GM21737 (cell line): Measurements from ENCODE around the gene PTEN.

Experiments used
- ATAC-seq: cut with Tn5 transposase; IDR thresholded peaks from one replicate; pipeline ENCODE4 v1.9.1; 2021; ENCODE audit warnings: mild to moderate bottlenecking, moderate library complexity; ENCODE audit not compliant: unreplicated experiment

Gene PTEN

DNA sequence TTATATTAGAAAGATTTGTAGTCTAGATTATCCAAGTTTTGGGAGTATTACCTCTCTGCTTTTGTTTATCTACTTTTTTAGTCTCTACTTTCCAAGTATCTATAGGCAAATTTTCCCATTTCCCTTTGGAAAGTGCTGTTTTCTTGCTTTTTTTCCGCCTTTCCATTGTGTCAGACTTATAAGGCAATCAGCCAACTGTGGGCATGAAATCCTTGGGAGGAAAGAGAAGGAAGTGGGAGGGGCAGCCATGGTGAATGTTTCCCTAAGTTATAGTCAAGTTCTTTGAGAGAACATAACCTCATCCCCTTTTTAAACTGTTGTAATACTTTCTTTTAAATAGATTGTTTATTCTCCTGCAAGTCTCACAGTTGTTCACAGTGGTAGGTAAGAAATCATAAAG lies 52.6 kb downstream of the PTEN start:
- ATAC-seq: no peak

DNA sequence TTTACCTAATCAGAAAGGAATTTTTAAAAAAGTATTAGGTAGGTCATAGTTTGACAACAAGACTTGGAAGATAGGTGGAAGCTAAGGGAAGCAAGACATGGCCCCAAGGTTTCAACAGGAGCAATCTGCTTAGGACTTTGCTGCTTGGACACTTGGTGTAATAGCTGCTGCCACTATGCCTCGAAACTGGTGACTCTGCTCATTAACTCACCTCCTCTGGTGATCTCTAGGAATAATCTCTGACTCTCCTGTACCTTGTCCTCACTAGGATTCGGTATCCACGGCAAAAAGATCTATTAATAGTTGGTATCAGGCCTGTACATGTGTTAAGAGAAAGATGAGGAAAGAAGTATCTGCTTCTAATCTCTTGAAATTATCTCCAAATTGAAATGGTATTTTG lies 53.1 kb downstream of the PTEN start:
- no peak for ATAC-seq

DNA sequence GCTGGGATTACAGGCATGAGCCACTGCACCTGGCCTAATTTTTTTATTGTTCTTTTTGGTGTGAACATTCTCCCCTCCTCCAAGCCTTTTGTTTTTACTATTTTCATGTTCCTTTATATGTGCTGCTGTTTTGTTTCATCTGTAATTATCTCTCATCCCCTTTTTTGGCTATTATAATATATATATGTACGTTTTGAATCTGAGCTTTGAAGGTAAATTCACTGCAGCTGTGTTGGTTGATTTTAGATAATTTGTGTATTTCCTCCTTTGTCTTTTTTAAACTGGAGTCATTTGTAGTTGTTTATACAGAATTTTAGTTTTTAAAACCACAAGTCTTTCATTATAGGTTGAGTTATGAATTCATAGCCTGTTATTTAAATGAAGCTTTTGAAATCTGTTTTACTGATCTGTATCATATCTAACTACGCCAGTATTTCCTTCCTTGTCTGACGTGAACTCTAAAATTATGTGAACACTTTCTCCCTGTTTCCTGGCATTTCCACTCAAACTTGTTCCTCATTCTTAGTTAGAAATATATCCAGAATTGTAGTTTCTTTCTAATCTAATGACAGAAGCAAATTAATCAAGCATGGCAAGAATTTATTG lies 54.9 kb downstream of the PTEN start:
- no peak for ATAC-seq

DNA sequence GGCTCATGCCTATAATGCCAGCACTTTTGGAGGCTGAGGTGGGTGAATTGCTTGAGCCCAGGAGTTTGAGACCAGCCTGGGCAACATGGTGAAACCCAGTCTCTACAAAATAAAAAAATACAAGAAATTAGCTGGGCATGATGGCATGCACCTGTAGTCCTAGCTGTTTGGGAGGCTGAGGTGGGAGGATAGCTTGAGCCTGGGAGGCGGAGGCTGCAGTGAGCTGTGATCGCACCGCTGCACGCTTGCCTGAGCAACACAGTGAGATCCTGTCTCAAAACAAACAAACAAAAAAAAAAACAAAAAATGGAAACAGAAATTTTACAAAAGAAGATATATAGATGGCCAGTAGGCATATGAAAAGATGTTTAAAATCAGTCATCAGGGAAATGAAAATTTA lies 57.1 kb downstream of the PTEN start:
- ATAC-seq: no peak

DNA sequence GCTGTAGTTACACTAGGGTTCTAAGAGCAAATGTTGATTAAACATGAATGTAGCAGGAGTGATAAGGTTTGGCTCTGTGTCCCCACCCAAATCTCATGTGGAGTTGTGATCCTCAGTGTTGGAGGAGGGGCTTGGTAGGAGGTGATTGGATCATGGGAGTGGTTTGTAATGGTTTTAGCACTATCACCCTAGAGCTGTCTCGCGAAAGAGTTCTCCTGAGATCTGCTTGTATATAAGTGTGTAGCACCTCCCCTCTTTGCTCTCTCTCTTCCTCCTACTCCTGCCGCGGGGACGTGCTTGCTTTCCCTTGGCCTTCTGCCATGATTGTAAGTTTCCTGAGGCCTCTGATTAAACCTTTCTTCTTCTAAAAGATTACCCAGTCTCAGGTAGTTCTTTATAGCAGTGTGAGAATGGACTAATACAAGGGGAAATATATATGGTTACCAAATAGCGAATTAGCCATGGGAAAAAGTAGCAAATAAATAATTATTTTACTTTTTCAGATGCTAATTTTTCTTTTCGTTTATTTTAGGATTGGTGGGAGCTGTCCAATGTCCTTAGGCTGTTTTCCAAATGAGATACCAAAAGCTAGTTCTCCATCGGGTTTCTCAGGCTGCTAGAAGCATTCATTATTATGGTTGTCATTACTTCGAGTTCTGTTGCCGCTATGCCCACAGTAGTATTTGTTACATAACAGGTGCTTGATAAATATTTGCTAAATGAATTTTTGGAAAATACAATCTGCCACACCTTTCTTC lies 58.7 kb downstream of the PTEN start:
- ATAC-seq: no peak

DNA sequence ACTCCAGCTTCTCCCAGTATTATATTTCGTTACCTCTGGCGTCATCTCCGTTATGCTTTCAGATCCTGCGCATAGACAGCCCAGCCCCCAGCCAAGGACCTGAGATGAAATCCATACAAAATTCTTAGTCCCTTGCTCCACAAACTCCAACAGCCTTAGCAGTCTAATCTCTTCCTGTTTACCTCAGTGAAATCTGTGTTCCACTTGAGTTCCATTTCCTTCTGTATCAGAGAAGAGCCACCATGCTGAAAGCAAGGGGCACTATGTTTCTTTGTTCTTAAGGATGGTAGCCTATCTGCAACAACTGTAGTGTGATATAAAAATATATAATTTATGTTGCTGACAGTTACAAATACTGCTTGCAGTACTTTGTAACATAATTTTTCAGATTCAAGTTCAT lies 59.8 kb downstream of the PTEN start:
- ATAC-seq: no peak

DNA sequence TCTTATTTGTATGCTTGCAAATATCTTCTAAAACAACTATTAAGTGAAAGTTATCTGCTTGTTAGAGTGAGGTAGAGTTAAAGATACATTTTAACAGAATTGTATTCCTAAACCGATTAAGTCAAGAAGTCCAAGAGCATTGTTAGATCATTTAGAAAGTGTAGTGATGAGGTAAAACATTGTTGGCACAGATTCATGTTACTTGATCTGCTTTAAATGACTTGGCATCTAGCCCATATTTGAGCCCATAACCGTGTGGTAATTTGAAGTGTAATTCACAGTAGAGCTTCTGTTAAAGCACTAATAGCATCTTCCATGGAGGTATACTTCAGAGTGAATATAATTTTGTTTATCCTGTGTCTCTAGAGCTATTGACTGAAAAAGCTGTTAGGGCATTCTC lies 62.1 kb downstream of the PTEN start:
- ATAC-seq: no peak

DNA sequence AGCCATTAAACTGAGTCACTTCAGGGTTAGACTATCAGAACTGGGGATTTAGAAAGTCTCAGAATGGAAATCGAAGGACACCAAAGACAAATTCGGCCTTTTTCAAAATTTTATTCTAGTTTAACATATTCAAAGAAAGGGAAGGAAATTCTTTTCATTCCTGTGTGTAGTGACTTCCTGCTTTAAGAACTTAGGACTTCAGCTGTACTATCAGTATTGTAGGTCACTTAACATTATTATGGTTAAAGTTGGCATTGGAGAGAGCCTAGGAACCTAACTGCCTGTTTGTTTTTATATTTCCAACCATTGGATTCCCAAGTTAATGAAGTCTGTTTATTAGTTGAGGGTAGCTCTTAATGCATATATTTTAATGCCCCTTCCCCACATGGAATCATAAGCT lies 63.7 kb downstream of the PTEN start:
- no peak for ATAC-seq

DNA sequence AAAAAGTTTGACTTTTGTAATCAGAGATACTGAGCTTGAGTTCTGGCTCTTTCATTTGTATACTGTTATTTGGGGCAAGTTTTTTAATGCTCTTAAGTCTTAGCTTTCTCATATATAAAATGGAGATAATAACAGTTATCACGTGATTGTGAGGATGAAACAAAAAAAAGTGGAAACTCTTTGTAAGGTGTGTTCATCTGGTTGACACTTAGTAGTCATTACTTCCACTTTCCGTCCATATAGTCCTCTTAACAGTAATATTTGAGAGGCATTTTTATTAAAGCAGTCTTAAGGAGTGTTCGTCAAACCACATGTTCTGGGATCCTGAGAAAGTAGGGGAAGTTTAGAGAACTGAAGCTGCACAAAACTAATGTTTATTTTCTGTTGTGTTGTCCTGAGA lies 65.6 kb downstream of the PTEN start:
- no peak for ATAC-seq

DNA sequence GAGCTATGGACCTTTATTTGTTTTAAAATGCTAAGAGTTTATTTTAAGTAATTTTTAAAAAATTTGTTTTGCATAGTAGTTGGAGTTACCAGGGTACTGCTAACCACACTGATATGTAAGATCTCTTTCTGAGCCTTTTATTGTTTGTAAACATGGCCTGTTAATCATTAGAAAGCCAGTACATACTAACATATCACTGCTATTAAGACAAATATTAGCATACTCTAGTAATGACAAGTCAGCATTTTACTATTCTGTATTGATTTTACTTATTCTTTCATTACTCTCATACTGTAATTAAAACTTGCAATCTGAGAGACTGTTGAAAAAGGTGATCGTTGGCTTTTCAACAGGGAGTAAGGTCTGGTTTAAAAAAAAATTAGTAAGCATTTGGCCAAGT lies 66.7 kb downstream of the PTEN start:
- ATAC-seq: no peak

DNA sequence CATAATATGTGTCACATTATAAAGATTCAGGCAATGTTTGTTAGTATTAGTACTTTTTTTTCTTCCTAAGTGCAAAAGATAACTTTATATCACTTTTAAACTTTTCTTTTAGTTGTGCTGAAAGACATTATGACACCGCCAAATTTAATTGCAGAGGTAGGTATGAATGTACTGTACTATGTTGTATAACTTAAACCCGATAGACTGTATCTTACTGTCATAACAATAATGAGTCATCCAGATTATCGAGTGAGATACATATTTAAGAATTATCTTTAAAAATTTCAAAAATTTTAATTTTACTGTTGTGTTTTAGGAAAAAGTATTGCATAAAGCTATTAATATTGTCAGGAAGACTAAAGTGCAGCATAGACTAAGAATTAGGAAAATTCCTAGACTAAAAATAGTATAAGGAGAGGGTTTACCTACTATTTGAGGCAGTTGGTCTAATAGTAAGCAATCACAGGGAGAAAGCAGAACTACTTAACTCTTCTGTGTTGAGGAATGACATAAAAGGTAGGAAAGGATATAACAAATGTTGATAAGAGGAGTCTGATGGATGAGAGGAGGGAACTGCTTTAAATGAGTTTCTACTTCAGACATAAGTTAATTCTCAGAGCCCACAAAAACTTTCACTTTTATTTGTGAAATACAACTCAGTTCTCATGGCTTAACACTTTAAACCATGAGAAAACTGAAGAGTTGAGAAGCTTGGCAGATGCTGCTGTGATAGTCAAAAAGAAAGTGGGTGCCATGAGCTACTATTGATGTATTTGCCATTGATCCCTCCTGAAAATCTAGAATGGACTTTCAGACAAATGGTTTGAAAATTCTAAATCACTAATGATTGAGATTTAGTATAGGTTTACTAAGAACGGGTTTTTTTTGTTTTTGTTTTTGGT lies 67.8 kb downstream of the PTEN start:
- ATAC-seq: no peak

DNA sequence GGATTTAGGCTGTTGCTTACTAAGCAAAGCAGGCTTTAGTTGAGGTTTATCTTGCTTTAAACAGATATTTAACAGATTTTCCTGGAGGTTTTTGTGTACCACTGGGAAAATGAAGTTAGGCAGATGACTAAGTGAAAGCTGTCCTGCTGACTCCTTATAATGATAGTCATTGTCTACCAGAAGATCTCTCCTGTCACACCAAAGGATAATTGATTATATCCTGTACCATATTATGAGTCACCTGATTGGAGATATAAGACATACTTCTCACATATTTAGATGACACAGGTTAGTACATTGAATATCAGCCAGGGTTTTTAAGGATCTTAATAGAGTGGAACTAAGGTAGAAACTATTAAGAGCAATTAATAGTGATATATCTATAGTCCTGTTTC lies 68.4 kb downstream of the PTEN start:
- no peak for ATAC-seq

DNA sequence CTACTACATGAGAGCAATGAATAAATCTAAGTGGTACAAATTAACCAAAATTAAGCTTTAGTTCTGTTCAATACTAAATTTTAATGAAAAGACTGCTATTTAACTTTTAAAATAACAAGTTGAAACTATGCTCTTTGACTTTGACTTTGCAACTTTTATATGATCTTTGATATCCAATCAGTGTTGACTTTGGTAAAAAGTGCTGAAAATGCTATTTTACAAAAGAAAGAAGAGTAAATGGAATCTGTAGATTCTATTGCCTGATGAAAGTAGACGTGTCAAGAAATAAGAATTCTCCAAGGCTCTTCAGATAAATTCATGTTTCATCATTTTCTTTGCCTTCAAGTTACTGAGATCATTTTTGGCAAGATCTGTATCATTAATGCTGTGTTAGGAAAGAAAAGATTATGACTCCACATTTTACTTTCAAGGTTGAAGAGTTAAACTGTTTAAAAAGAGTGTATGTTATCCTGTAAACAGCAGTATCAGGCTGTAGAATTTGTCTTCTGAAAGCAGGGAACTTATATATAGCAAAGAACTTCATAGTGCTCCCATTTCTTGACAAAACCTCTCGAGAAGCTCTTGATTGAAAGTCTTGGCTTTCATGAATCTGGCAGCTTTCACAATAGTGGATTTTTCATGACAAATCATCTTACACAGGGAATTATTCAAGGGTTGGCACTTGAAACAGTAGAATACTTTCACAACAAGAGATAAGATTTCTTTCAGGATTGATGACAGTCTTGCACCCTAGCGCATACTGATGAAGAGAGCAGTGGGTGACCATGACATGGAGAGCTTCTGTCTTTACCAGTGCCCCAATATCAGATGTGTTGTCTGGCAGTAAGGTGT lies 72.1 kb downstream of the PTEN start:
- ATAC-seq: no peak

DNA sequence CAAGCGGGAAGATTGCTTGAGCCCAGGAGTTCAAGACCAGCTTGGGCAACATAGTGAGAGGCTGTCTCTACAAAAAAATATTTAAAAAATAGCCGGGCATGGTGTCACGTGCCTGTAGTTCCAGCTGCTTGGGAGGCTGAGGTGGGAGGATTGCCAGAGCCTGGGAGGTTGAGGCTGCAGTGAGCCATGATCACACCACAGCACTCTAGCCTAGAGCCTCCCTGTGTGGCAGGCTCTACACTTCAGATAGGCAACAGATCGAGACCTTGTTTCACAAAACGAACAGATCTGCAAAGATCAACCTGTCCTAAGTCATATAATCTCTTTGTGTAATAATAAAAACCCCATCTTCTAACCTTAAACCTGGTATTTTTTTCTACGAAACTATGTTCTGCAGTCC lies 76.8 kb downstream of the PTEN start:
- no peak for ATAC-seq

DNA sequence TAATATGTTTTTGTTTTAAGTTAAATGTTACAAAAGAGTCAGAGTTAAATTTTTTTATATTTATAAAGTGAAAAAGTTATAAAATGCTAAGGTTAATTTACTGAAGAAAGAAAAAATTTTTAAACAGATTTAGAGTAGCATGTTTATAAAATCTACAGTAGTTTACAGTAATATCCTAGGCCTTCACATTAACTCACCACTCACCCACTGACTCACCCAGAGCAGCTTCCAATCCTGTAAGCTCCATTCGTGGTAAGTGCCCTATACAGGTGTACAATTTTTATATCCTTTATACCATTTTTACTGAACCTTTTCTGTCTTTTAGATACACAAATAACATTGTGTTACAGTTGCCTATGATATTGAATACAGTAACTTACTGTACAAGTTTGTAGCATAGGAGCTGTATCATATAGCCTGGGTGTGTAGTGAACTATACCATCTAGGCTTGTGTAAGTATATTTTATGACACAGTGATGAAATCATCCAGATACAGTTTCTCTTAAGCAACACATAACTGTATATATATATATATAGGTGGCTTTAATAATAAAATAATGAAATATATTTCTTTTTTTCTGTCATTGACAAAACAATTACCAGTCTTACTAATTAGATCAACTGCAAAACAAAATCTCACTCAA lies 79.6 kb downstream of the PTEN start:
- no peak for ATAC-seq

DNA sequence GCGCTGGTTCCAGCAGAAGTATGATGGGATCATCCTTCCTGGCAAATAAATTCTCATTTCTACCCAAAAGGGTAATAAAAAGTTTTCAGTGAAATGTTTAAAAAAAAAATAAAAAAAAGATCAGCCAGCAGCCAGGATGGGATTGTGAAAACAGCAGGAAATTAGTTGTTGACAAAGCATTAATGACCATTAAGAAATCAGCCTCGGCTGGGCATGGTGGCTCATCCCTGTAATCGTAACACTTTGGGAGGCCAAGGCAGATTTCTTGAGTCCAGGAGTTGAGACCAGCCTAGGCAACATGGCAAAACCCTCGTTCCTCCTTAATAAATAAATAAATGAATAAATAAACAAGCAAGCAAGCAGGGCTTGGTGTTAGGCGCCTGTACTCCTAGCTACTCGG lies 82.6 kb downstream of the PTEN start:
- no peak for ATAC-seq

DNA sequence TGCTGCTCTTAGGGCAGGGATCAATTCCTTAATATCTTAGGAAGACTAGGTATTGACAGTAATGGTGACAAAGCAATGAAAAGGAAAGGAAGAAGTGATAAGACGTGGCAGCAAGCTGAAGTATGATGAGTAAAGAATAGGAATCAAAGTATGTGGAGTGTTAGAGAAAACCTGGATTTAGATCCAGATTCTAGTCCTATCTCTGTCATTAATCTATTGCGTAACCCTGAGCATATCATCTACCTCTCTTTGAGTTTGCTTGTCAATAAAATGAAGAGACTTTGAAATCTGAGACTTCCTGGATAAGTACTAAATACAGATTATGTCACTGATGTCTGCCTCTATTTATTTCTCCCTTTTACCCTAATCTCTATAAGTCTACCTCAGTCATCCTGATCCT lies 89.2 kb downstream of the PTEN start:
- ATAC-seq: no peak

DNA sequence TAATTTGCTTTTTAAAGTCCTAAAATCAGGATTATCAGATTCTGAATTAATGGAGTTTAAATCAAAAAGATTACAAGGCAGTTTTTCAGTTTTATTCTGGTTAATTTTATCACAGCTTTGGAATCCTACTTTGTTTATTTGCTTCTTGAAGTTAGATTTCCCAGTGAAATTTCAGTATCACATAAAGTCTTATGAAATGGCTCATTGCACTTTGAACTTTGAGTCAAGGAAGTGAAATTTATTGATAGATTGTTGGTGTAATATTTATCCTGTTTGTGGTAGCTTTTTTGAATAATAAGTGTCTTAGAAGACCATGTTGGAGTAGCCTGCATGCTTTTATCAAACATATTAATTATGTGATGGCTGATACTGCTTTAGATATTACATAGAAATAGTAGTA lies 92.6 kb downstream of the PTEN start:
- no peak for ATAC-seq

DNA sequence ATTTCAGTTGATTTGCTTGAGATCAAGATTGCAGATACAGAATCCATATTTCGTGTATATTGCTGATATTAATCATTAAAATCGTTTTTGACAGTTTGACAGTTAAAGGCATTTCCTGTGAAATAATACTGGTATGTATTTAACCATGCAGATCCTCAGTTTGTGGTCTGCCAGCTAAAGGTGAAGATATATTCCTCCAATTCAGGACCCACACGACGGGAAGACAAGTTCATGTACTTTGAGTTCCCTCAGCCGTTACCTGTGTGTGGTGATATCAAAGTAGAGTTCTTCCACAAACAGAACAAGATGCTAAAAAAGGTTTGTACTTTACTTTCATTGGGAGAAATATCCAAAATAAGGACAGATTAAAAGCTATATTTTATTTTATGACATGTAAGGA lies 94.3 kb downstream of the PTEN start:
- no peak for ATAC-seq

DNA sequence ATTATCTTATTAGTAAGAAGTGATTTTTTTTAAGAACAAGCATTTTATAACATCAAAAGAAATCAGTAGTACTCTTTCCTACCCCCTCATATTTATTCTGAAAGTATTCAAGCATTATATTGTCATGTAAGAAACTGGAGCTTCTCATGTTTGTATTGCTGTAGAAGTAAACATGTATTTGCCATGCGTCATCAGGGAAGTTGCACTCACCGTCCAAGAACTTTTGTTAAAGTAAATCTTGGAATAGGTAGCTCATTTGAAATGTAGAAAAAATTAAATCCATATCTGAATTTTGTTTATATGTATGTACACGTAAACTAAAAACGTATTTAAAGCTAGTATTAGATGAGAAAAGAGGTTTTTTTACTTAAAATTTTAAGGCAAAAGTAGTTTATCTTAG lies 96.8 kb downstream of the PTEN start:
- ATAC-seq: no peak

DNA sequence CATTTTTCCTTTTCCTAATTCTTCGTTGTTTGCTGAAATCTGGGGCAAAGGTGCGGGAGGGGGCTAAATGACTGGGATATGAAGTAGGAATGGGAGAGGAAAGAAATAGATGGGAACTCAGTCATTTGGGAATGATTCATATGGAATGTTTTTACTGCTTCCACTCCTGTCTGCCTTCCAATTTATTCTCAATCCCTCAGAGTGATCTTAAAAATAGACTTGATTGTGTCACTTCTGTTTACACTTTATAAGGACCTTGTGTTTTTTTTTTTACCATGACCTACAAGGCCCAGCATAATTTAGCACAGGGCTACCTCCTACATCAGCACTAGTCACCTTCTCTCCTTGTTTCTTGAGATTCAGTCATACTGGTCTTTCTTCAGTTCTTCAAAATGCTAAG lies 97.9 kb downstream of the PTEN start:
- no peak for ATAC-seq
